Astrocyte of the spinal cord (primary cell): ENCODE data around the gene RNF187.

ENCODE experiments used
- DNase-seq: peaks from one replicate; pipeline ENCODE4 v3.0.0; 2011; ENCODE audit warnings: low read depth, low spot score
- H3K4me3 ChIP-seq: 2 replicates; pipeline ENCODE4 v1.5.1; 2011; ENCODE audit warnings: low read depth, mild to moderate bottlenecking, low read length, moderate library complexity
- in situ Hi-C: cut with HindIII; loops from 2 replicates; pipeline ENCODE4 v1.10.0; 2017; ENCODE audit warnings: low sequenced_read_pairs
- TF ChIP-seq, protein P1 (sequence below): IDR thresholded peaks from 2 replicates; pipeline ENCODE4 v1.5.1; 2012; ENCODE audit warnings: low read depth, mild to moderate bottlenecking, low read length, inconsistent platforms

RNF187 gene

DNA sequence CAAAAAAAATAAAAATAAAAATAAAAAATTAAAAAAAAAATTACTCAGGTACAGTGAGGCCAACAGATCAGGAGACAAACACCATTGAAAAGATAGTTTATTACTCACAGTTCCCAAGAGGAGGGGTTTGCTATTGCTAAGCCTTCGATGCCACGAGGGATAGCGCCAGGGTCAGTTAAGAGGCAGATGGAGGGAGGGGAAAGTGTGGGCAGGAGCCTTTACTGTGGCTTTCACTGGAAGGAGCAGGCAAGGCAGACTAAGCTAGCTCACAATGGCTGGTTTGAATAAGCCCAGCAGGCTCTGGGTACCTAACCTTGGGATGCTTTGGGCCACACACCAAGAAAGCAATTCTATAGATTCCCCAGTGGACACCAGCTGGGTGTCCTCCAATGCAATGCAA, 12.7 kb upstream of the RNF187 start:
- no peak for DNase-seq
- no peak overlapping the region for H3K4me3 ChIP-seq
- TF ChIP-seq, protein P1, sequence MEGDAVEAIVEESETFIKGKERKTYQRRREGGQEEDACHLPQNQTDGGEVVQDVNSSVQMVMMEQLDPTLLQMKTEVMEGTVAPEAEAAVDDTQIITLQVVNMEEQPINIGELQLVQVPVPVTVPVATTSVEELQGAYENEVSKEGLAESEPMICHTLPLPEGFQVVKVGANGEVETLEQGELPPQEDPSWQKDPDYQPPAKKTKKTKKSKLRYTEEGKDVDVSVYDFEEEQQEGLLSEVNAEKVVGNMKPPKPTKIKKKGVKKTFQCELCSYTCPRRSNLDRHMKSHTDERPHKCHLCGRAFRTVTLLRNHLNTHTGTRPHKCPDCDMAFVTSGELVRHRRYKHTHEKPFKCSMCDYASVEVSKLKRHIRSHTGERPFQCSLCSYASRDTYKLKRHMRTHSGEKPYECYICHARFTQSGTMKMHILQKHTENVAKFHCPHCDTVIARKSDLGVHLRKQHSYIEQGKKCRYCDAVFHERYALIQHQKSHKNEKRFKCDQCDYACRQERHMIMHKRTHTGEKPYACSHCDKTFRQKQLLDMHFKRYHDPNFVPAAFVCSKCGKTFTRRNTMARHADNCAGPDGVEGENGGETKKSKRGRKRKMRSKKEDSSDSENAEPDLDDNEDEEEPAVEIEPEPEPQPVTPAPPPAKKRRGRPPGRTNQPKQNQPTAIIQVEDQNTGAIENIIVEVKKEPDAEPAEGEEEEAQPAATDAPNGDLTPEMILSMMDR: no peak
- in situ Hi-C loops: no loop called here

DNA sequence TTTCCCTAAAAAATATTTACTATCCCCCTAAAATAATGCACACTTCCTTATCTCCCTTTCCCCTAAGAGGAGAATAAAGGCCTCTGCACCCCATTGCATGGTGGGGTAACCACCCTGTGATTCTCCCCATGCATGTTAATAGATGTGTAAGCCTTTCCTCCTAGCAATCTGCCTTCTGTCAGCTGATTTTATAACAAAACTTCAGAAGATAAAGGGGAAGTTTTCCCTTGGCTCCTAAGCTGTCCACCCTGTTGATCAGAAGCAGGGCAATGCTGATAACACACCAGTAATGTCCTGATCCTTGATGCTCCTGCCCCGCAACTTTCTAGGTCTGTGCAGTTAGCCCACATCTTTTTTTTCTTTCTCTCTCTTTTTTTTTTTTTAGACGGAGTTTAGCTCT, 11.4 kb upstream of the RNF187 start:
- no peak for DNase-seq
- in situ Hi-C loops: no loop called here
- no peak overlapping the region for H3K4me3 ChIP-seq
- TF ChIP-seq, protein P1: no peak

DNA sequence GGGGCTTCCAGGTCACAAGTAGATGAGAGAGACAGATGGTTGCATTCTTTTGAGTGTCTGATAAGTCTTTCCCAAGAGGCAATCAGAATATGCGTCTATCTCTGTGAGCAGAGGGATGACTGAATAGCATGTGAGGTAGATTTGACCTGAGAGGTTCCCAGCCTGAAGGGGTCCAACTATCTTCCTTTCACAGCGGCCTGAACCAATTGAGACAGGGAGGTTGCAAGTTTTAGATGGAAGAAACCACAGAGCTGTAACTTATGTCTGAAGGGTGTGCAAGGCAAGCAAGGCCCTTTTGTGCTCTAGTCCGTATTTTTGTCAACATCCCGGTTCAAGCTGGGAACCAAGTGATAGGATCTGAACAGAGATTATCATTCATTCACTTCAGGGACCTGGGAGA, 9.9 kb upstream of the RNF187 start:
- DNase-seq: no peak
- in situ Hi-C loops: no loop called here
- TF ChIP-seq, protein P1: no peak
- no peak overlapping the region for H3K4me3 ChIP-seq

DNA sequence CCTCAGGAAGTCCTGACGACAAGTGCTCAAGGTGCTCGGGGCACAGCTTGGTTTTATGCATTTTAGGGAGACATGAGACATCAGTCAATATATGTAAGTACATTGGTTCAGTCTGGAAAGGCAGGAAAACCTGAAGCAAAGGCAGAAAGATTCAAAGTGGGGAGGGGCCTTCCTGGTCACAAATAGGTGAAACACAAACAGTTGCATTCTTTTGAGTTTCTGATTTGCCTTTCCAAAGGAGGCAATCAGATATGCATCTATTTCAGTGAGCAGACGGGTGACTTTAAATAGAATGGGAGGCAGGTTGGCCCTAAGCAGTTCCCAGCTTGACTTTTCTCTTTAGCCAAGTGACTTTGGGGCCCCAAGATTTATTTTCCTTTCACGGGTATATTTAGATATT, 8.9 kb upstream of the RNF187 start:
- DNase-seq: no peak
- in situ Hi-C loops: no loop called here
- TF ChIP-seq, protein P1: no peak
- no peak overlapping the region for H3K4me3 ChIP-seq

DNA sequence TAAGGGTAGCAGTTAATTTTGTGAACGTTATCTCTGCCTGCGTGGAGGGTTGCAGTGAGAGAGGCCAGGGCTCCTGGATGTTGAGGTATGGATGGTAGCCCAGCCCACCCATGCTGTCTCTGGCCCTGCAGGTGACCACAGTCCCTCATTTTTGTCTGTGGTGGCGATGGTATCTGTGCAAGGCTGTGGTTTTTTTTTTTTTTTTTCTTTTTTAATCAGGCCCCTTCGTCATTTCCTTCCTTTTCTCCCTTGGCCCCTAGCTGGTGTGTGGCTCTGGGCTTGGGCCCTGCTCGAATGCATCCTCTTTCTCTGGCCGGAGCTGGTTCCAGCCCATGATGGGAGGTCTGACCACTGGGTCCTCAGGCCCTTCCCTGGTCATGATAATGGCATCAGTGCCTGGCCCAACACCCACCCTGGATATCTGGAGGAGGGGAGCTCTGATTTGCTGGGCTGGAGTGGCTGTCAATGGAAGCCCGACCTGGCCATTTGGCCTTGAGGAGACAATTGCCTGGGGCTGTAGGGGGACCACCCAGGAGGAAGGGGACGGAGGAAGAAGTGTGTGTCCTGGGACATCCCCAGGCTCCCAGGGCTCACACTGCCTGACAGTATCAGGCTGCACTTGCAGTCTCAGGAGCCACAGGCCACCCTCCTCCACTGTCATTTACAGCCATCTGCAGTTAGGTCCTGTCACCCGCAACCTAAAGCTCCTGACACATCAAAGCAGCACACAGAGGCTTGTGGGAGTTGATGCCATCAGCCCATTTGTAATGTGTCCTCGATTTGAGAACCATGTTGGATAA, 8.1 kb upstream of the RNF187 start:
- H3K4me3 ChIP-seq: no peak overlapping the region
- in situ Hi-C loops: no loop called here
- TF ChIP-seq, protein P1: no peak
- DNase-seq: no peak

DNA sequence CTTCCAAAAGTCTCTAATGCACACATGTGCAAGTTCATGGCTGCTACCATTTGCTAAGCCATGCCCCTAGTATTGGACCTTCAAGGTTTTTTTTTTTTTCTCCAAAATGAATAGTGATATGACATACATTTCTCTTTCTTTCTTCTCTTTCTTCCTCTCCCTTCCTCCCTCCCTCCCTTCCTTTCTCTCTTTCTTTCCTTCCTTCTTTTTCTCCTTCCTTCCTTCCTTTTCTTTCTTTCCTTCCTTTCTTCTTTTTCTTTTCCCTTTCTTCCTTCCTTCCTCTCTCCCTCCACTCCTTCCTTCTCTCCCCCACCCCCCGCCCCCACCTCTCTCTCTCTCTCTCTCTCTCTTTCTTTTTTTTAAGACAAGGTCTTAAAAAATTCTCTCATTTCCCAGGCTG, 3.4 kb upstream of the RNF187 start:
- DNase-seq: no peak
- in situ Hi-C loops: no loop called here
- H3K4me3 ChIP-seq: no peak overlapping the region
- TF ChIP-seq, protein P1: no peak
